H1 (cell line): Measurements from ENCODE around the gene CLPSL2. TPM values are rescaled to one million over a fixed set of nuclear protein-coding genes. Genes with fewer than 3 reads are reported as not detected.

ENCODE experiments used
- RBBP5 ChIP-seq: IDR thresholded peaks from 2 replicates; pipeline ENCODE4 v1.7.1; 2012; ENCODE audit warnings: low read depth, mild to moderate bottlenecking, inconsistent platforms, low read length, moderate library complexity, borderline replicate concordance
- SIN3A ChIP-seq, 2 experiments: IDR thresholded peaks in 1 of 2; conservative IDR thresholded peaks in 1 of 2; 2 replicates each; pipeline ENCODE4 v1.6.1; 2011 to 2012; ENCODE audit warnings: low read length in 2 of 2, improper control_type of control experiment in 1 of 2, low read depth in 1 of 2, mild to moderate bottlenecking in 1 of 2
- polyA plus RNA-seq, 7 experiments: library from polyadenylated mRNA; depleted of rRNA in 3 of 7; stranded (reverse) in 5 of 7; unstranded in 2 of 7; fragments of >200 nt in 5 of 7; fragments of 200-250 nt in 2 of 7; gene quantifications; 1 replicate in 5 of 7; 2 replicates in 1 of 7; 4 replicates in 1 of 7; pipeline versions ENCODE4 v1.2.1 to v1.2.3, GENCODE V29; 2011 to 2013; ENCODE audit warnings: missing spikeins in 2 of 7, mixed read lengths in 2 of 7
- total RNA-seq: library from RNA; stranded (reverse); fragmentation: NEBNext Ultra II Directional; extraction: Animal tissue kit (Norgen Biotek cat#: 25700); gene quantifications from 2 replicates; pipeline ENCODE4 v1.2.1, GENCODE V29; 2021
- TF ChIP-seq, protein P1 (sequence below): IDR thresholded peaks from 2 replicates; pipeline ENCODE4 v1.6.1; 2012; ENCODE audit warnings: low read length, inconsistent platforms

CLPSL2 gene
- total and polyA plus RNA-seq, 2 of the 8 experiments (the other 6 are each of a cell fraction or from before 2014, with no cell fraction given): 1.4 to 3.4 TPM

DNA sequence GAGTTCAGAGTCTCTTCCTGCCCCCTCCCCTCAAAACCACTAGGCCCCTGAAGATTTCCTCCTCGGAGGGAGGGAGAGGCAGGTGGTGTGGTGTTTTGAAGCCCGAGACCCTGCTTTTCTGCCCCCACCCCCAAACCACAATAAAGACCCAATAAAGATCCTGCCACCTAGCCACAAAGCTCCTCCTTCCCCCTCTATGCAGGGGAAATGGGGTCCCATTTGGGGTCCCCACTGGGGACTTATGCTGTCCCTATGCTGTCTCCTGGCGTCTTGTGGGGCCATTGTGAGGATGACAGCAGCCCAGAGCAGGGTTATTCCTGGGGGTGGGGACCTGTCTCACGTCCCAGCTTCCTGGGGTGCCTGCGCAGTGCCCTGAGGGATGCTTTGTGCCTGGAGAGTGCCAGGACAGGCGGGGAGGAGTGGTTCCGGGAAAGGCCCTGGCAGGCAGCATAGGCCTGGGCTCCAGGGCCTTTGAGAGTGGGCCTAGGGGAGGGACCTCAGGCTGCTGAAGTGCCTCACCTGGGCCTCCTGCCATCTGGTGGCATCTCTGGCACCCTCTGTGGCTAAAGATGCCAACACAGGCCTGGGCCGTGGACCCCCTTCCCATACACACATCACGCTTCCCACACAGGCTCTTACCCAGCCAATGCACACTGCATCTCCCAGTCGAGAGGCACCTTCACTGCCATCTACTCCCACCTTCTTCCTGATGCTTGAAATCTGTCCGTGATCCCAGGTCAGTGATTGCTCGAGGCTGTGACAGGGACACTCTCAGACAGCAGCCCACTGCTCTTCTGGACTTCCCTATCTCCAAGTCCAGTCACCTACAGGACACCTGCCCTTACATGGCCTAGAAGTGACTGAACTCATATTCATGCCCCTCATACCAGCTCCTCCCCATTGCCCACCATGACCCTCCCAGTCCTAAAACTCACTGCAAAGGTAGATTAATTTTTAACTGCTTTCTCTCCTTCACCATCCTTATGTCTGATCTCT is 47.4 kb upstream of the CLPSL2 start (continued):
- no peak for TF ChIP-seq SIN3A (conservative IDR thresholded peaks at IDR 0.05 in 1 of 2, IDR thresholded peaks at IDR 0.05 in 1 of 2; ENCODE audit: low read depth in 1 of 2, low read length in 2 of 2)
- TF ChIP-seq RBBP5: no peak
- TF ChIP-seq, protein P1, sequence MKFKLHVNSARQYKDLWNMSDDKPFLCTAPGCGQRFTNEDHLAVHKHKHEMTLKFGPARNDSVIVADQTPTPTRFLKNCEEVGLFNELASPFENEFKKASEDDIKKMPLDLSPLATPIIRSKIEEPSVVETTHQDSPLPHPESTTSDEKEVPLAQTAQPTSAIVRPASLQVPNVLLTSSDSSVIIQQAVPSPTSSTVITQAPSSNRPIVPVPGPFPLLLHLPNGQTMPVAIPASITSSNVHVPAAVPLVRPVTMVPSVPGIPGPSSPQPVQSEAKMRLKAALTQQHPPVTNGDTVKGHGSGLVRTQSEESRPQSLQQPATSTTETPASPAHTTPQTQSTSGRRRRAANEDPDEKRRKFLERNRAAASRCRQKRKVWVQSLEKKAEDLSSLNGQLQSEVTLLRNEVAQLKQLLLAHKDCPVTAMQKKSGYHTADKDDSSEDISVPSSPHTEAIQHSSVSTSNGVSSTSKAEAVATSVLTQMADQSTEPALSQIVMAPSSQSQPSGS: no peak
